Endometrium (tissue), 2 donors: Measurements from ENCODE around the gene LENG1.
"Not testable (repeated sequence)": the region's sequence is repeated elsewhere in the genome, so short reads cannot be mapped to it uniquely, and the experiment has no call there.

ENCODE experiments used
- FAIRE-seq: peaks from 2 replicates; lab custom pipeline; 2012; peaks lifted over from hg19 to GRCh38; lab: Jason Lieb, UNC
- donor health status: control.
- donor health status: control.

Gene LENG1

DNA sequence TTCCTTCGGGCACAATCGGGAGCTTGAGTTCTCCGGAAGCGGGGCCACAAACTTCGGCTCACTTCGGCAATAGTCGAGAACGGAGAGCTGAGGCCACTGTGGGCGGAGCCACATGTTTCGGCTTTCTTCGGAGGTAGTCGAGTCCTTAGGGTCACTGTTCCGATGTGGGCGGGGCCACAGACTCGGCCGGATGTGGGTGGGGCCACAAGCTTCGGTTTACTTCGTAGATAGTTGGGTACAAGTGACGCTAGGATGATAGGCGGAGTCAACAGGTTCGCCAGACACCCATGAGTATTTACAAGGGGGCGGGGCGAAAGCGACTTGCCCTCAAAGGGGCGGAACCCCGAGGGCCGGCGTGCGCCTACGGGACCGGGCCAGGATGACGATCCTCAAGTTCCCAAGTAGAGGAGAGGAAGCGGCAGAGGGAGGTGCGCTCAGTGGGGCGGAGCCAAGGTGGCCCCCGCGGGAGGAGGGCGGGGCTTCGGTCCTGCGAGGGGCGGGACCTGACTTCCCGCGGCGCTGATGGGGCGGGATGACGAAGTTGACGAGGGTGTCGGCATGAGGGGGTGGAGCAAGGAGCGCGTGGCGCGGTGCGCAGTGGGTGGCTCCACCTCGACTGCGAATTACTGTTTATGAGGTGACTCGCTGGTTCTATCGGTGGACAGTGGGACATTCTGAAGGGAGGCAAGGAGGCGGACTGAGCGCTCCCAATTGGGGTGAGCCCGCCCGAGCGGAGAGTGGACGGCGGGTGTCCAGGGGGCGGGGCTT is 30.4 kb upstream of the LENG1 start:
- peak; percentile 100 for FAIRE-seq

DNA sequence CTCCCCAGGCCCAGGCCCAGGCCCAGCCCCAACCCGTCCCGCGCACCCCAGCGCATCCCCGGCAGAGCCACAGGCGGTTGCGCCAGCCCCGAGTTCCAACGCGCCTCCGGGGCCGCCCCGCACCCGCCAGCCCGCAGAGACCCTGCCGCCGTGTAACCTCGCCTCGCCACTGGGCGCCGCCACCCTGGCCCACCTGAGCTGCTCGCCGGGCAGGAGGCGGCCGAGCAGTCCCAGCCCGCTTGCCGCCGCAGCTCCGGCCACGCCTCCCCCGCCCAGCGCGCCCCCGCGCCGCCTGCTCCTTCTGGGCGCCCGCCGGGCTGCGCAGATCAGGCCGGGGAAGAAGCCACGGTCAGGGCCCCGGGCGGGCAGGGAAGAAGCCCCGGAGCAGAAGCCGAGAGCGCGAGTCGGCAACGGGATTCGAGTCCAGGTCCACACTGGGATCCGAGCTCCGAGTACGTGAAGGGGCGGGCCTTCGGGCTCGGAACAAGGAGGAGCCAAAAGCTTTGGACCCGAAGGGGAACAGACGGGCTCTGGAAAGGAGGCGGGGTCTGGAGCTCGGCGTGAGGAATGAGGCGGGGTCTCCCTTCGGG is 29.7 kb upstream of the LENG1 start, which contains the start of gene MBOAT7:
Gene MBOAT7 (minus strand): TSS at position 436 of the 590 bp plus-strand sequence. CDS start 1,072 bp downstream, outside the sequence.
- no peak for FAIRE-seq

DNA sequence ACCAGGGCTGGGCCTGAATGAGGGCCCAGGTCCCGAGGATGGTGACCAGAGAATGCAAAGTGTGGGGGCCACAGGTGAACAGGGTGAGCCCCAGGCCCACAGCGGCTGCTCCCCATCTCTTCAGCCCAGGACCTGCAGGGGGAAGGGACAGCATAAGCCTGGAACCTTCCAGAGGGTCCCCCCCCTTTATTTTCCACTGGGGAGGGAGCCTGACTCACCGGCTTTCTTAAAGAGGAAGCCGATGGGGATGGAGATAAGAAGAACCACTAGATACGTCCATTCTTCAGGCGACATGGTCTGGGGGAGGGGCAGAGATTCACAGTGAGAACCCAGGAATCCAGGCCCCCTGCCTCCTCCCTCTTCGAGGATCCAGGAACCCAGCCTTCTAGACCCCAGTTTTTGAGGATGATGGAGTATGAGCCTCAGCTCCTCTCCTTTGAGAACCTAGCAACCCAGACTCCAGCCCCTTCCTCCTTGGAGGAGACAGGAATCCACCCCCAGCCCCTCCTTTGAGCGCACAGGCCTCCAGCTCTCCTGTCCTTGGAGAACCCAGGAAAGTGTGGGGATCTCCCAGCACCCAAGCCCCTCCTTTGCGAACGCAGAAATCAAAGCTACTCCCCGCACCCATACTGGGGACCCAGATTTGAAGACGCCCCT is 28.8 kb upstream of the LENG1 start:
- FAIRE-seq = no peak

DNA sequence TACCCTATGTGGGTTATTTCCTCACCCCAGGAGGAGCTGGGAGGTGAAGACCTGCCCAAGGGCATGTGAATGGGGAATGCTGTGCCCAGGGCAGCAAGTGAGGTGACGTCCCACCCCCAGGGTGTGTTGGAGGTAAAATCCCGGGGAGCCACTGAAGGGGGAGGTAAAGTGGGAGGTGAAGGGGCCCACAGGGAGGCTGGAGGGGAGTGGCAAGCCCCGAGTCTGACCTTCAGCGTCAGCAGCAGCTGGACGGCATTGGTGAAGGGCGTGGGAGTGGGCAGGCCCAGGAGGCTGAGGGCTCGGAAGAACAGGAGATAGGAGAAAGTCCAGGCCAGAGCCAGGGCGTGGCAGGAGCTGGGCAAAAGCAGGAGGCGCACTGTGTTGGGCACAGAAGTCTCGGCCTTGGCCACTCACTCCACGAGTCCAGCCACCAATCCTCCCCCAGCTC is 27.4 kb upstream of the LENG1 start:
- no peak for FAIRE-seq

DNA sequence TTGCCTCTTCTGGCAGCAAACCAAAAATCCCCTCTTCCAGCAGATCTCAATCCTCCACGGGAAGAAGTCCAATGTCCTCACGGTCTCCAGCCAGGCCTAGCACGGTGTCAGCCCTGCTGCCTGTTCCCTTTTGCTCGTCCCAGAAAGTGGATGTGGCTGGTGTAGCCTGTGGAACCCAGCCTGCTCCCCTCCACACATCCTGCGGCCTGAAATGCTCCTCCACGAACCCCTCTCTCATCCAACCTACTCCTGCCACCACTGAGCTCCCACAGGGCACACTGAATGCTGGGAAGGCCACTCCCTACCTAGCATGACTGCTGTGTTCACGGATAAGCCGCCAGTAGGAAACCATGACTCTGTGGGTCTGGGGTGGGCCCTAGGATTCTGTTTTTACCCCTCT is 26.8 kb upstream of the LENG1 start:
- no peak for FAIRE-seq

DNA sequence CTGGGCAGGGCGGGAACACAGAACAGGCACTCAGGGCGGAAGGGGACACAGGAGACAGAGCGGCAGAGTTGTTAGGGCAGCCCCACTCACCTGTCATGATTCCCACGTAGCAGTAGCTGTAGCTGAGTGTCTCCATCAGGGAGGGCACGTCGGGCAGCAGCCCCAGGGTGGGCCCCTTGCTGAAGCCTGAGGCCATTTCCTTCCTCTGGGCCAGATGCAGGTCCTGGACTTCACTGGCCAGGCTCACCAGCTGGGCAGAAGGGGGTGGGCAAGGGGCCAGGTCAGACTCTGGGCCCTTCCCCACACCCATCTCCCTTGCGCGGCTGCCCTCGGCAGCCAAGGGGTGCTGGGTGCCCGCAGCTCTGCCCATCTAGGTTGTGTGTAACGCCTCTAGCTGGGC is 23.9 kb upstream of the LENG1 start:
- FAIRE-seq = no peak

DNA sequence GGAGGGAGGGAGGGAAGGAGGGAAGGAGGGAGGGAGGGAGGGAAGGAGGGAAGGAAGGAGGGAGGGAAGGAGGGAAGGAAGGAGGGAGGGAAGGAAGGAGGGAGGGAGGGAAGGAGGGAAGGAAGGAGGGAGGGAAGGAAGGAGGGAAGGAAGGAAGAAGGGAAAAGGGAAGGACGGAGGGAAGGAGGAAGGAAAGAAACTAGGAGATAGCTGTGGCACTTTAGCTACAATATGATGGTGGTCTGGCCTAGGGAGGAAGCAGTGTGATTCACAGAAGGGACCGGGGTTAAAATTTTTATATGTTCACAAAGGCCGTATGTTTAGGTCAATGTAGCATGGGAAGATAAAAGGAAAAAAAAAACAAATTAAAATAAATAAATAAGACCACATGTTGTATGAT is 22.4 kb upstream of the LENG1 start:
- FAIRE-seq = not testable (repeated sequence)

DNA sequence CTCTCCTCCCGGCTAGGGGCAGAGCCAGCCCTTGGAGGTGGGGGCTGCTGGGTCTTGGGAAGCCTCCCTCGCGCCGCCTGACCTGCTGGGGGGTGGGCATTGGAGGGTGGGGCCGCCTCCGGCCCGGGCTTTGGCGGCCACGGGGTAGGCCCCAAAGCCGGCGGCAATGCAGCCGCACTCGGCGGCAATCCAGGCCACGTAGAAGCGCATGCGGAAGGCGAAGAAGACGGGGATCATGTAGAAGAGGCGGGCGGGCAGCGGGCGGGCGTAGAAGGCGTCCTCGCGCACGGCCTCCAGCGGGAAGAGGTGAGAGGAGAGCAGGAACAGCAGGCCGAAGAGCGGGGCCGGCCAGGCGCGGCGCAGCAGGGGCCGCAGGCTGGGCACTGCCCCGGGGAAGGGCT is 21.2 kb upstream of the LENG1 start:
- no peak for FAIRE-seq

DNA sequence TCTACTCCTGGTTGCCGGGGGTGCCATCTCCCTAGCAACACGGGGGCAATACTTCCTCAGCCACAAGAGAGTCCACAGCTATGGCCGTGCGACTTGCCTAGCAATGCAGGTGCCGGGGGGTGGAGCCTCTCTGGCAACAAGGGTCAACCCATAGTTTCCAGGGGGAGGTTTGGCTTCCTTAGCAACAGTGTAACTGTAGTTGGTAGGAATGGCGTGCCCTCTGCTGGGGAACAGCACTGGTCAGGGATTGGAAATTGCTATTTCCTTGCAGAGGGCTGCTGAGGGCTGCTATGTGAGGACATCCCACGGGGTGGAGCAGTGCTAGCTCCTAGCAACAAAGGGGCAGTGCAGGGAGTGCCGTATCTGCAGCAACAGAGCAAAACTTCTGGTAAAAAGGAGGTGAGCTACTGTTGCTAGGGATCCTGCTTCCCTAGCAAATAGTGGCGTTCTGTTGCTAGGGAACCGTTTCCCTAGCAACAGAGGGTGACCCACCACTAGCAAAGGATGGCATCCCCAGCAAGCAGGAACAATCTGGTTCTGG is 20.5 kb upstream of the LENG1 start:
- FAIRE-seq = no peak

DNA sequence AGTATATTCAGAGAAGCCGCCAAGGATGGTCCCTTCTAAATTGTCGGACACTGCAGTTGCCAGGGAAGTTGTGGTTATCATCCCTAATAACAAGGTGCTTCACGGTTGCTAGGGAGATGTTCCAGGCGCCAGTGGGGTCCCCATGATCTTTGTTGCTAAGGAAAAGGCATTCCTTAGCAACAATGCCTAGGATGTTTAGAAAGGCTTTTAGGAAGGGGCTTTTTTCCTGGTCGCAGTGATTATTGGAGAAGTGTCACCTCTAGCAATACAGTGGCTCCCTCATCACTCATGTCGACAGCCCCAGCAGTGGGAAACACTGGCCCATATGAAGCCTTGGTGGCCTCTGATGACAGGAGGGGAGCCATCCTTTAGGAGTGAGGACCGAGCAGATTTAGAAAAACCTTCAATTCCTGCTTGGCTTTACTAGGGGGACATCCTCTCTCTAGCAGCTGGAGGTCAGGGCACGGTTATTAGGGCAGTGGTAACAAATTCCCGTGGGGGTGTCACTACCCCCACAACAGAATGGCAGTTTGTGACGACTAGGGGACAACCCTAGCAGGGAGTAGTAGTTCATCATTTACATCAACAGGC is 19.8 kb upstream of the LENG1 start:
- no peak for FAIRE-seq

DNA sequence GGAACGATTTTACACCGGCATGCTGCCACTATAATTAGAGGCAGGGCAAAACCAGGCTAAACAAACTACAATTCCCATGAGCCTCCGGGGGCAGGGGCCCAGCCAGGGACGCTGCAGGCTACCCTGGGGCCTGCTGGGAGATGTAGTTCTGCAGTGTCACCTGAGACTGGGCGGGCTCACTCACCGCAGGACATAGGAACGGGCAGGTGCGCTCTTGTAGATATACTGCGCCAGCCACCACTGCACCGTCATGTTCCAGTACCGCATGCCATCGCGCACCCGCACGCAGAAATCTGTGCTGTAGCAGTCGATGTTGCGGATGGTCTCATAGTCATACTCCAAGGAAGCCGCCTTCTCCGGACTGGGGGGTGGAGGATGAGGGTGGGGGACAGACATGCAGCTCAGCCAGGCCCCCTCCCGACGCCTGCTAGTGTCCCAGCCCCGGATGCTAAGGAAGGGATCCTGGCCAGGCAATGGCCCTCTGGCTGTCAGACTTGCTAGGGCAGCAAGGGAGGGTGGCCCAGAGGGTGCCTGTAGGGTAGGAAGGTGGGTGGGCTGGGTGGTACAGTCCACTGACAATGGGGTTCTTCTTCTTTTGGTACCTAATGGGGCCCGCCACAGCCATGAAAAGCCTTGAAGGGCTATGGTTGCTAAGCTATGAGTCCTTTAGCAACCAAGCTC is 19.2 kb upstream of the LENG1 start:
- no peak for FAIRE-seq

DNA sequence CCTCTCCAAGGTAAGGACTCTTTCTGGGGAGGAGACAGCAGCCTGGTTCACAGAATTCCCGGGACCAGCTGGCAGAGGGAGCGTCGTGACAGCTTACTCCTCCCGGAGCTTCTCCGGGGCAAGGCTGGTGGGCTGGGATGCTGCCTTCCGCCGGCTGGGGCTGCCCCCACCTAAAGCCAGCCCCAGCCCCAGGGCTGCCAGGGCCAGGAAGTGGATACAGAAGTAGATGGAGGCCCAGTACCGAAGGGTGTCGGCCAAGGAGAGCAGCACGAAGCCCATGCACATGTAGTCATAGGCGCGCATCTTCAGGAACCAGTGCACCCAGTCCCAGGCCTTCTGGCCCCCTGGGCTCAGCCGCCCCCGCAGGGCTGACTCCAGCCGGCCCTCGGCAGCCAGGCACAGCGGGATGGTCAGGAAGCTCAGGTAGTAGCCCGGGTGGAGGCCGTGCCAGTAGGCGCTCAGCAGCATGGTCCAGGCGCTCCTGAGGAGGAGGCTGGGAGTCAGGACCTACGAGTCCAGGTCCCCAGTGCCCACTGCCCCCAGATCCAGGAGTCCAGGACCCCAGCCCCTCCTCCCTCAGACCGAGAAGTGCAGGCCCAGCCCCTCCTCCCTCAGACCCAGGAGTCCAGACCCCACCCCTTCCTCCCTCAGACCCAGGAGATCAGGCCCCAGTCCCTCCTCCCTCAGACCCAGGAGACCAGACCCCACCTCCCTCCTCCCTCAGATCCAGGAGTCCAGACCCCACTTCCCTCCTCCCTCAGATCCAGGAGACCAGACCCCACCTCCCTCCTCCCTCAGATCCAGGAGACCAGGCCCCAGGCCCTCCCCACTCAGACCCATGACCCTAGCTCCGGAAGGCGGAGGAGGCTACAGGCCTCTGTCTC is 14.7 kb upstream of the LENG1 start:
- FAIRE-seq = no peak

DNA sequence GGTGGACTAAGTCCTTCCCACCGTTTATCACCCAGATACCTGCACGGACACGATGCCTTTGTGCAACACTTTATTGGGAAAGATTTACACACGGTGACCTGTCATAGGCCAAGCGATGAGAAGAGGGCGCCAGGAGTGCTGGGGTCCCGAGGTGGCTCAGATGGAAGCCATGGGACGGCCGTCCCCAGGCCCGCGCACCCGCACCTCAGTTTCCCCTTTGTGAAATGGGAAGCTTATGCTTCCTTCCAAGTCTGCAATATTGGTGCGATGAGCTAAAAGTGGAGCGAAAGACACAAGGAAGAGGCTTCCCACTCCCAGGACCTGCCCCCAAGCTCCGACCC is 13.8 kb upstream of the LENG1 start:
- no peak for FAIRE-seq

DNA sequence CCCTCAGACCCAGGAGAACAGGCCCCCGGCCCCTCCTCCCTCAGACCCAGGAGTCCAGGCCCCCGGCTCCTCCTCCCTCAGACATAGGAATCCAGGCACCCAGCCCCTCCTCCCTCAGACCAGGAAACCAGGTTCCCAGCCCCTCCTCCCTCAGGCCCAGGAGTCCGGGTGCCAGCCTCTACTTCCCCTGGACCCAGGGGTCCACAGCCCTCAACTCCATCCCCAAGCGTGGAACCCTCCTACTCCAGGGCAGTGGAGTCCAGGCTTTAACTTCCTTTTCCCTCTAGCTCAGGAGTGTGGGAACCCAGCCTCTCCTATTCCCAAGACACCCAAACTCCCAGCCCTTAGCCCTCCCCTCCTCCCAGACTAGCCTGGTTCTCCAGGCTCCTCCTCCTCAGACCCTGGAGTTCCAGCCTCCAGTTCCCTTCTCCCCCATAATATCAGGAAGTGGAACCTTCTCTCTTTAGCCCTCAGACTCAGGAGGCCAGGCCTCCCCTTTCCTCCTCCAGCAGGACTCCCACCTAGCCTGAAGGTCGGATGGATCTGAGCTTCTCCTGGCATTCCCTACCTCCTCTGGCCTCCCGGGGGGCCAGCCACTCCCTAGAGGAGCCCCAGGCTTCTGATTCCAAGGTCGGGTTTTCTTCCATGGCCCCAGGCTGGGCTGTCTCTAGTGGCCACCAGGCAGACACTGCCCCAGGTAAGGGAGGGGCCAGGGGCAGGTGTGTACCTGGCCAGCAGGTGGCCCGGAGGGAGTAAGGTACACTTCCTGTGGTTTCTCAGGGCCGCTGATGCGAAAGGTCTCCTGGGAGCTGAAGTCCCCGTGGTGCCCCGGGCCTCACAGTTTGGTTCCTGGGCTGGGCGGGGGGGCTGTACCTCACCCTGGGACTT is 13.2 kb upstream of the LENG1 start, which contains the start of gene TMC4:
Gene TMC4 (minus strand): TSS at position 690 of the 888 bp plus-strand sequence. CDS start 43 bp downstream, at position 647.
- FAIRE-seq = no peak

DNA sequence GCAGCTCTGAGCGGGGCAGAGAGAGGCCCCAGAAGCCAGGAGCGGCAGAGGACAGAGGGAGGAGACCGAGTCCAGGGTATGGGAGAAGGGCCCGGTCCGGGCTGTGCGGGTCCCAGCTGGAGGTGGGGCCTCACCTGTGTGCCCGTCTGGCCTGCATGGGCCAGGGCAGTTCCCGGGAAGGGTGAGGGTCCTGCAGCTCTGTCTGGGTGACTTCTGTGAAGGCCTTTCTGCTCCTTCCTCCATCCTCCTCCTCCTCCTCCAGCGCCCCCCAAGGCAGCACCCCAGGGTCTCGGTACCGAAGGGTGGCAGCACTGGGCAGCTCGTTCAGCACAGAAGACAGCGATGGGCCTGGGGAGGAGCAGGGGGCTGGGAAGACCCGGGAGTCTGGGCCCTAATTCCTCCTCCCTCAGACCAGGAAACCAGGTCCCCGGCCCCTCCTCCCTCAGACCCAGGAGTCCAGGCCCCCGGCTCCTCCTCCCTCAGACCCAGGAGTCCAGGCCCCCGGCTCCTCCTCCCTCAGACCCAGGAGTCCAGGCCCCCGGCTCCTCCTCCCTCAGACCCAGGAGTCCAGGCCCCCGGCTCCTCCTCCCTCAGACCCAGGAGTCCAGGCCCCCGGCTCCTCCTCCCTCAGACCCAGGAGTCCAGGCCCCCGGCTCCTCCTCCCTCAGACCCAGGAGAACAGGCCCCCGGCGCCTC is 12.4 kb upstream of the LENG1 start:
- not testable (repeated sequence) for FAIRE-seq

DNA sequence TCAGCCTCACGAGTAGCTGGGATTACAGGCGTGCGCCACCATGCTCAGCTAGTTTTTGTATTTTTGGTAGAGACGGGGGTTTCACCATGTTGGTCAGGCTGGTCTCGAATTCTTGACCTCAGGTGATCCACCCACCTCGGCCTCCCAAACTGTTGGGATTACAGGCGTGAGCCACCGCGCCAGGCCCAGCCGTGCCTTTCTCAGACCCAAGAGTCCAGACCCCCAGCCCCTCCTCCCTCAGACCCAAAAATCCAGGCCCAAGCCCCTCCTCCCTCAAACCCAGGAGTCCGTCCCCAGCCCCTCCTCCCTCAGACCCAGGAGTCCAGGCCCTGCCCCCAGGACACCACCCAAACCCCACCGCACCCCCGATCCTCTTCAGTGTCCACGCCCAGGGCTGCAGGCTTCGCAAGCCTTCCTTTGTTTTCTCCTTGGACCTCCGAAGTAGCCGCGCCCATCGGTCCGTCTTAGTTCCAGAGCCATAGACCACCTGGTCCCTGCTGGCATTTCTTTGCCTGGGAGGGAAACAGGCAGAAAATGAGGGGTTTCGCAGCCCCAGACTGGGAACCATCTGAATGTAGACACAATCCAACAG is 9.7 kb upstream of the LENG1 start:
- FAIRE-seq = no peak

DNA sequence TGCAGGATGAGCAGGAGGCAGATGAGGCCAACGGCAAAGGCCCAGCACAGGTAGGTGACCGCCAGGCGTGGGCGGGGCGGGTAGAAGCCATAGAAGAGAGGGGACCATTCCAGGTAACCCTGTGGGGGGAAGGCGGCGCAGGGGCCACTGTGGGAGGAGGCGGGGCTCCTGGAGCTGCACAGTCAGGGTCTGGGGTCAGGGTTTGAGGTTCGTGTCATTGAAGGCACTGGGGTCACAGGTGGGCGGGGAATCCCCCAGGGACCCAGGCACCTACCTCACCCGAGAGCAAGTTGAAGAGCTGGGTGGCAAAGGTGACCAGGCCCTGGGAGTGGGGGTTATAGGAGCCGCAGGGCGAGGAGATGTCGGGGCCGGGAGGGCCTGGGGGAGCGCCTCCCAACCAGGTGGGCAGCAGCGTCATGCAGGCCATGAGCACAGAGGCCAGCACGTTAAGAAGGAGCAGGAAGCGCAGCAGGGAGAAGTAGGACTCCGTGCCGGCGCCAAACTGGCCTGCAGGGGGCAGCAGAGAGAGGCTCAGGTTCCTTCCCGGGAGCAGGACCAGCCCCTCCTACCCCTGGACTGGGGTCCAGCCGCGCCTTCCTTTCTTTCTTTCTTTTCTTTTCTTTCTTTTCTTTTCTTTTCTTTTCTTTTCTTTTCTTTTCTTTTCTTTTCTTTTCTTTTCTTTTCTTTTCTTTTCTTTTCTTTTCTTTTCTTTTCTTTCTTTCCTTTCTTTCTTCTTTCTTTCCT is 8.8 kb upstream of the LENG1 start:
- FAIRE-seq = no peak

DNA sequence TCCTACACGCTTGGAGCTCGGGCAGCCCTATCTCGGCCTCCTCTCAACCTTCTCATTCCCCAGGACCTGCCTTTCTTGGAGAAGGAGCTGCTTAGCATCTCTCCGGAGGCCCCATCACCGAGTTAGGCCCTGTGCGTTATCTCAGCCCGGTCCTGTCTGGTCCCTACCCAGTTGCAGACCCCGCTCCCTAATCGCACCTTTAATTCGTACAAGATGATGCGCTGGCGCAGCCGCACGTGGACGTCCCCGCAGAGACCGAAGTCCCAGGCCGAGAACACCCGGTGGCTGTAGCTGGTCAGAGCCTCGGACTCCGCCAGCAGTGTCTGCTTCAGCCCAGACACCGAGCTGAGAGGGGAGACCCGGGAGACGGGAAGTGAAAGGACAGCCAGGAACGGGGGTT is 5.7 kb upstream of the LENG1 start:
- FAIRE-seq = no peak
